Measurements from ENCODE around the gene RPL31.

The RPL31 gene

DNA sequence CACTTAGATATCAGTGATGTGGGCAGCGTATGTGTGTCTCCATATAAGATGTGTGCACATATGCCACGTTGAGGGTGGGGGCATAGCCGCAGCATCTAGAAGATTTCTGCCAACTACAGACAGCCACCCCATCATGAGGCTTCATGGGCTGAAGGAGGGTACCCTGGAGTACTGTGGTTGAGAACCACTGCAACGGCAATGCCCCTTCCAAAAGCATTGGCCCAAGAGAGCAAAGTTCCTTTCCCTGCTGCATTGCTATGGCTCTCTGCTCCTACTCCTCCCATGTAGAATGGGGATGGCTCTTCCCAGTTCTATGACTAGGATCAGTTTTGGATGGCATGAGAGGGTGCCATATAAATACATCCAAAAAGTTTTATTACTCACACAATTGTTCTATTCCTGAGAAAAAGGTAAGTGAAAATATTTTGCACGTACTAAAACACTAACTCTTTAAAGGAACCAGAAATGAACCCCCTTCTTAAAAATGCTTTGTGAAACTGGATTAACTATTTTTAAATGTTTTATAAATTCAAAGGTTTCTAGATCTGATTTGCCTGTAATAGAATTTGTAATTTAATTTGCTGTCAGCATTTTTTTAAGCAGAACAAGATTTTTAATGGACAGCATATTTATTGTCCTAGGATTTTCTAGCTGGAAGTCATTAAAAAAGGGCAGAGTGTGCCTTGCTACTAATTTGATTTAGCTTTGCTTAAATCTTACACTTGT, 4.4 kb upstream of the RPL31 start:
- Histone ChIP-seq H3K9me2 (replicated peaks; ENCODE audit: control insufficient read depth, low read length) (no peaks in the 10 kb centered on the region), H3K4me3 (ENCODE audit: low read length) (no peak overlapping the region), H3K27ac (ENCODE audit: low read depth, low read length) (no peak overlapping the region), H3K79me2 (ENCODE audit: control insufficient read depth, low read length) (peaks cover 7% of the 10 kb centered on the region), H3K36me3 (ENCODE audit: control insufficient read depth, low read length) (peaks cover 5% of the 10 kb centered on the region), H3K4me1 (ENCODE audit: control insufficient read depth, low read length) (peaks cover 6% of the 10 kb centered on the region), H3K27me3 (ENCODE audit: control insufficient read depth, low read length) (no peaks in the 10 kb centered on the region), H3K4me2 (ENCODE audit: low read length) (no peak overlapping the region), H3F3A (ENCODE audit: control insufficient read depth, insufficient read depth) (peaks cover 2% of the 10 kb centered on the region), H3K9me3 (ENCODE audit: control insufficient read depth, insufficient read depth, low read length) (peaks cover 9% of the 10 kb centered on the region; the same call in 1 of the 2 replicates), H4K20me1 (ENCODE audit: control insufficient read depth, insufficient read depth, low read depth, low read length) (no peaks in the 10 kb centered on the region)
- TF ChIP-seq CTCF (IDR thresholded peaks at IDR 0.05; ENCODE audit: low read depth, low read length, poor library complexity, severe bottlenecking) (no peak), EZH2phosphoT487 (IDR thresholded peaks at IDR 0.05; ENCODE audit: borderline replicate concordance, low read length) (no peak)

- H3K27ac ChIP-seq (ENCODE audit: low read depth, low read length), result no peak overlapping the region
- no peak overlapping the region for H3K4me3 ChIP-seq (ENCODE audit: low read length)
- H3K79me2 ChIP-seq (ENCODE audit: control insufficient read depth, low read length), result peaks cover 12% of the 10 kb centered on the region
- H3K9me3 ChIP-seq (ENCODE audit: control insufficient read depth, insufficient read depth, low read length), result peaks cover 9% of the 10 kb centered on the region; the same call in 1 of the 2 replicates
- H3K27me3 ChIP-seq (ENCODE audit: control insufficient read depth, low read length), result no peaks in the 10 kb centered on the region
- H3K4me2 ChIP-seq (ENCODE audit: low read length), result no peak overlapping the region
- H3K9me2 ChIP-seq (replicated peaks; ENCODE audit: control insufficient read depth, low read length), result no peaks in the 10 kb centered on the region
- H4K20me1 ChIP-seq (ENCODE audit: control insufficient read depth, insufficient read depth, low read depth, low read length), result peaks cover 2% of the 10 kb centered on the region; the same call in 1 of the 2 replicates
- H3K36me3 ChIP-seq (ENCODE audit: control insufficient read depth, low read length), result peaks cover 11% of the 10 kb centered on the region
- H3K4me1 ChIP-seq (ENCODE audit: control insufficient read depth, low read length), result peaks cover 7% of the 10 kb centered on the region
- H3F3A ChIP-seq (ENCODE audit: control insufficient read depth, insufficient read depth), result peaks cover 7% of the 10 kb centered on the region
- no peak for TF ChIP-seq CTCF (IDR thresholded peaks at IDR 0.05; ENCODE audit: low read depth, low read length, poor library complexity, severe bottlenecking)
- TF ChIP-seq EZH2phosphoT487 (IDR thresholded peaks at IDR 0.05; ENCODE audit: borderline replicate concordance, low read length), result no peak
These were observed 3.9 kb upstream of the RPL31 start for GRCh38 chr2:100998235-100998573.

DNA sequence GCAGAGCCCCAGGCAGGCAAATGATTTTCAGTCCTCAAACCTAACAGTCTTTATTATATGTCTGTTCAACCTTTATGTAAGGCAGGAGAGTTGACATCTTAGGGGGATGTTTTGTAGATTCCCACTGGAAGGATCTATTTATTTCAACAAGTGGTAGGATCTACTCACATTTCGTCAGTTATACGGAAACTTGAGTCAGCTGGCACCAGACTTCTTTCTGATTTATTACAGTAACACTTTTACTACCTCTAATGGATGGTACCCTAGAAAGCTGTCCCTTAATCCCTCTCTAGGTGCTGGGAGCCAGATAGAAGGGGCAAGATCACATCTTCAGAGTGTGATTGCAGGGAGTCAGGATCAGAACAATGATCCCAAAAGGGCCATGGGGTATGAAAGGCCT, 2.1 kb upstream of the RPL31 start:
- no peak overlapping the region for H3K27ac ChIP-seq (ENCODE audit: low read depth, low read length)
- no peaks in the 10 kb centered on the region for H3K9me2 ChIP-seq (replicated peaks; ENCODE audit: control insufficient read depth, low read length)
- H4K20me1 ChIP-seq (ENCODE audit: control insufficient read depth, insufficient read depth, low read depth, low read length), result peaks cover 20% of the 10 kb centered on the region; the same call in 1 of the 2 replicates
- peaks cover 30% of the 10 kb centered on the region for H3K79me2 ChIP-seq (ENCODE audit: control insufficient read depth, low read length)
- H3K27me3 ChIP-seq (ENCODE audit: control insufficient read depth, low read length), result no peaks in the 10 kb centered on the region
- no peak for TF ChIP-seq EZH2phosphoT487 (IDR thresholded peaks at IDR 0.05; ENCODE audit: borderline replicate concordance, low read length)
- TF ChIP-seq CTCF (IDR thresholded peaks at IDR 0.05; ENCODE audit: low read depth, low read length, poor library complexity, severe bottlenecking), result no peak
- H3K9me3 ChIP-seq (ENCODE audit: control insufficient read depth, insufficient read depth, low read length), result peaks cover 9% of the 10 kb centered on the region; the same call in 1 of the 2 replicates
- no peak overlapping the region for H3K4me3 ChIP-seq (ENCODE audit: low read length)
- peaks cover 25% of the 10 kb centered on the region for H3K4me1 ChIP-seq (ENCODE audit: control insufficient read depth, low read length)
- peaks cover 24% of the 10 kb centered on the region for H3F3A ChIP-seq (ENCODE audit: control insufficient read depth, insufficient read depth)
- H3K36me3 ChIP-seq (ENCODE audit: control insufficient read depth, low read length), result peaks cover 28% of the 10 kb centered on the region
- no peak overlapping the region for H3K4me2 ChIP-seq (ENCODE audit: low read length)

All from DOHH2 (cell line).